IPS DF 19.7 (cell line): ENCODE measurements around the gene SLC22A14.

Experiments
- DNase-seq: peaks from one replicate; pipeline ENCODE4 v3.0.0-alpha.2; 2013; ENCODE audit warnings: low read depth, low spot score

SLC22A14 gene

GRCh38 chr3:38343797-38344594, 61.9 kb downstream of the SLC22A14 start:
- DNase-seq = no peak

GRCh38 chr3:38345879-38346586, 63.9 kb downstream of the SLC22A14 start:
- no peak for DNase-seq

DNA sequence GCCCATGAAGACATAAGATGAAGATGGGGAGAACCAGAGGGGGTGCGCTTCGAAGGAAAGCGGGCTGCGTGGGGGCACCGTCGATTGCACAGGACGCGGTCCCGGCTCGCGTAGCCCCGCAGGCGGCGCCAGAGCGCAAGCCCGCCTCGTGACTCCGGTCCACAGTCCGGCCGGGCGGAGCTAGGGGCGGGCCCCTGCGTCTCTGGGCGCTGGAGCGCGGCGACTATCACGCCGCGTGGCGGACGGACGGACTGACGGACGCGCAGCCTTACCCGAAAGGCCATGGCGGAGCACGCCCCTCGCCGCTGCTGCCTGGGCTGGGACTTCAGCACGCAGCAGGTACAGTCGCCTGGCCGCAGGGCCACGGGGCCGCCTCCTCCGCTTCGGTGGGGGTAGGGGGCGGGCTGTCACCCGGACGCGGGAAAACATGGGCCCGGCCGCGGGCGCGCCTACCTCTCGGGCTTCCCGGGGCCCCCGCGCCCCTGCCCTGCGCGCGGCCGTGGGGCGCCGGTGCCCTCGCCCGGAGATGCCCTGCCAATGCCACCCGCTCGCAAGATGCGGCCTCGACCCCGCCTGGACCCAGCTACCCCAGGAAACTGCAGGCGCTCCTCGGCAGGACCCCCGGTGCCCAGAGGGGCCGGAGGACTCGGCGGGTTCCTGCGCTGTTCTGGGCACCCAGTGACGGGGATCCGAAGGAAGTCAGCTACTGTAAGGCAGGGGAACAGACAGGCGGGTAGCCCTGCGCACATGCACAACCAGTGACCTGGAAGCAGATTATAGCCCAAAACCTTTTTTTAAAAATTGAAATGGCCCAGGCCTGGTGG, 64.7 kb downstream of the SLC22A14 start, which contains the start of gene XYLB:
TSS of gene XYLB (plus strand) at position 199 of the 824 bp plus-strand sequence. CDS start at position 283, 84 bp downstream.
- no peak for DNase-seq

- DNase-seq = no peak
Observed at GRCh38 chr3:38347421-38348200, 65.5 kb downstream of the SLC22A14 start.

DNA sequence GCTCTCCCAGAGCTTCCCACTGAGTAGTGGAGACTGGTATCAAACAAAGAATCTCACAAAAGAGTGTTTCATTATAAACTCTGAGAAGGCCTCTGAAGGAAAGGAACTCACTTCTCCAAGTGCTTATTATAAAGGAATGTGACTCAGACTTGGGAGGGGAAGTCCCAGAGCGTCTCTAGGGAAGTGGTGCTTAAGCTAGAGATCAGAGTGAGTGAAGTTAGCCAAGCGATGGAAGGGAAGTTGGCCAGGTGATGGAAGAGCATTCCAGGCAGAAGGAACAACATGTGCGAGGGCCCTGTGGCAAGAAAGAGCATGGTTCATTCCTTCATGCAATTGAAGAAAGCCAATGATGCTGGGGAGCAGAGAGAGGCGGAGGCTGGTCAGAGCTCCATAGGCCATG, 66.8 kb downstream of the SLC22A14 start:
- no peak for DNase-seq

- no peak for DNase-seq
Observed at GRCh38 chr3:38349684-38350359, 67.7 kb downstream of the SLC22A14 start.

- no peak for DNase-seq
Observed at GRCh38 chr3:38353151-38353550, 71.1 kb downstream of the SLC22A14 start.

GRCh38 chr3:38354588-38355330, 72.7 kb downstream of the SLC22A14 start:
- no peak for DNase-seq

GRCh38 chr3:38359038-38359437, 76.9 kb downstream of the SLC22A14 start:
- no peak for DNase-seq

GRCh38 chr3:38360345-38360744, 78.3 kb downstream of the SLC22A14 start:
- DNase-seq = no peak

- no peak for DNase-seq
Observed at GRCh38 chr3:38361496-38361895, 79.4 kb downstream of the SLC22A14 start.

- DNase-seq = no peak
Observed at GRCh38 chr3:38362825-38363224, 80.7 kb downstream of the SLC22A14 start.

GRCh38 chr3:38364721-38365400, 82.8 kb downstream of the SLC22A14 start:
- no peak for DNase-seq

- no peak for DNase-seq
Observed at GRCh38 chr3:38365469-38366062, 83.5 kb downstream of the SLC22A14 start.

DNA sequence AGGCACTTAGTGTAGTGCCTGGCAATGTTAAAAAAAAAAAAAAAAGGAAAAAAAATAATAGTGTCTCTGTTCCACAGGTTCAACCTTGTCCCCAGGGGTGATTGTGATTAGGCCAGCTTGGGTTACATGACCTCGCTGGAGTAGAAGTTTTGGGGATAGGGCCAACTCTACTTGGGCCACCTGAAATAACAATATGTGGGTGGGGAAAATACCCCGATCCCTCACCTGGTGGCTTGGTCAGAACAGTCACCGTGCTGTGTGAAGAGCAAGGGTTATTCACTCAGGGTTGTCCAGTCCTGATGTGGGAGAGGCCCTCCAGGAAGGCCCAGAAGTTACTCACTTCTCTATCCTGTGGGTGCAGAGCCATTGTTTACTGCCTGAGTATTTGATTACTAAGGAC, 84.0 kb downstream of the SLC22A14 start:
- DNase-seq = no peak

DNA sequence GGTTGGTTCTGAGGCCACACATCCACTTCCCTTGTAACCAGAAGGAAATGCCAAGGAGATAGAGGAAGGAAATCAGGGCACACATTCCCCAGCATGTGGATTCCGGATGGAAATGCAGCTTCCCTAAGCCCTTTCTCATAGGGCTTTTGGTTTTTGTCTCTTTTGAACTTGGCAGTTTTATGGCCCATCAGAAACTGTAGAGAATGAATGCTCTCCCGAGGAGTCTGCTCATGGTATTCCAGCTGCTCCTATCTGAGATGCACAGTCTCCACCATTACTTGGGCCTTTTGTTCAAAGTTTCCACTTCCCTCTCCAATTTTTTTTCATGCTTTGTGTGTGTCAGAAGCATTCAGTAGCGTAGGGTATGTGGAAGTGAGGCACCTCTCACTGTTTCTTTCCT, 85.7 kb downstream of the SLC22A14 start:
- DNase-seq = no peak
